HCT116 (cell line): ENCODE results near the gene KSR2.

Experiments
- CTCF ChIP-seq, 3 experiments: fragments of 200-600 bp in 1 of 3; sonication (generic) in 1 of 3; IDR thresholded peaks in 2 of 3; conservative IDR thresholded peaks in 1 of 3; 2 replicates each; pipeline ENCODE4 v1.5.1; 2012 to 2017; ENCODE audit warnings: low read depth in 2 of 3, low read length in 2 of 3, antibody characterized with exemption in 1 of 3, borderline replicate concordance in 1 of 3, control low read depth in 1 of 3, mild to moderate bottlenecking in 1 of 3, mixed read lengths in 1 of 3, mixed run types in 1 of 3, moderate library complexity in 1 of 3; ENCODE audit not compliant: insufficient read depth in 1 of 3
- ELF1 ChIP-seq: IDR thresholded peaks from 2 replicates; pipeline ENCODE4 v1.6.1; 2012; ENCODE audit warnings: low read depth, borderline replicate concordance
- EZH2 ChIP-seq: fragments of 200-600 bp; sonication (generic); IDR thresholded peaks from 2 replicates; pipeline ENCODE4 v1.6.1; 2017; ENCODE audit warnings: antibody characterized with exemption, mixed run types
- MAX ChIP-seq: IDR thresholded peaks from 2 replicates; pipeline ENCODE4 v1.6.1; 2012
- POLR2A ChIP-seq: IDR thresholded peaks from 2 replicates; pipeline ENCODE4 v1.7.0; 2011; ENCODE audit warnings: borderline replicate concordance; ENCODE audit not compliant: insufficient read depth, insufficient read length; ENCODE audit errors: extremely low read depth
- POLR2AphosphoS5 ChIP-seq: IDR thresholded peaks from 2 replicates; pipeline ENCODE4 v1.6.1; 2011; ENCODE audit warnings: mild to moderate bottlenecking, low read depth, low read length, moderate library complexity
- RAD21 ChIP-seq: IDR thresholded peaks from 2 replicates; pipeline ENCODE4 v1.6.1; 2012; ENCODE audit warnings: low read depth, mild to moderate bottlenecking
- REST ChIP-seq: IDR thresholded peaks from 2 replicates; pipeline ENCODE4 v1.6.1; 2012; ENCODE audit warnings: low read depth
- SP1 ChIP-seq: IDR thresholded peaks from 2 replicates; pipeline ENCODE4 v1.6.1; 2012; ENCODE audit warnings: low read depth
- SRF ChIP-seq: IDR thresholded peaks from 2 replicates; pipeline ENCODE4 v1.6.1; 2012; ENCODE audit warnings: low read depth

GRCh38 chr12:117645473-117645872 is 323.3 kb downstream of the KSR2 start:
- TF ChIP-seq CTCF (IDR thresholded peaks at IDR 0.05 in 2 of 3, conservative IDR thresholded peaks at IDR 0.05 in 1 of 3; ENCODE audit: borderline replicate concordance in 1 of 3, insufficient read depth in 1 of 3, low read depth in 2 of 3, low read length in 2 of 3) (no peak), MAX (no peak), POLR2A (no peak), RAD21 (no peak), SRF (no peak), SP1 (no peak), EZH2 (no peak), POLR2AphosphoS5 (no peak), REST (no peak), ELF1 (no peak)
